ENCODE measurements around the gene ODAD4.

The ODAD4 gene

GRCh38 chr17:41942626-41943373, 12.4 kb downstream of the ODAD4 start:
- no peak for DNase-seq (ENCODE audit: low read depth)

- DNase-seq (ENCODE audit: low read depth): no peak
Measured at GRCh38 chr17:41943492-41943891, 13.1 kb downstream of the ODAD4 start.

GRCh38 chr17:41944943-41945342, 14.5 kb downstream of the ODAD4 start:
- DNase-seq (ENCODE audit: low read depth): no peak

DNA sequence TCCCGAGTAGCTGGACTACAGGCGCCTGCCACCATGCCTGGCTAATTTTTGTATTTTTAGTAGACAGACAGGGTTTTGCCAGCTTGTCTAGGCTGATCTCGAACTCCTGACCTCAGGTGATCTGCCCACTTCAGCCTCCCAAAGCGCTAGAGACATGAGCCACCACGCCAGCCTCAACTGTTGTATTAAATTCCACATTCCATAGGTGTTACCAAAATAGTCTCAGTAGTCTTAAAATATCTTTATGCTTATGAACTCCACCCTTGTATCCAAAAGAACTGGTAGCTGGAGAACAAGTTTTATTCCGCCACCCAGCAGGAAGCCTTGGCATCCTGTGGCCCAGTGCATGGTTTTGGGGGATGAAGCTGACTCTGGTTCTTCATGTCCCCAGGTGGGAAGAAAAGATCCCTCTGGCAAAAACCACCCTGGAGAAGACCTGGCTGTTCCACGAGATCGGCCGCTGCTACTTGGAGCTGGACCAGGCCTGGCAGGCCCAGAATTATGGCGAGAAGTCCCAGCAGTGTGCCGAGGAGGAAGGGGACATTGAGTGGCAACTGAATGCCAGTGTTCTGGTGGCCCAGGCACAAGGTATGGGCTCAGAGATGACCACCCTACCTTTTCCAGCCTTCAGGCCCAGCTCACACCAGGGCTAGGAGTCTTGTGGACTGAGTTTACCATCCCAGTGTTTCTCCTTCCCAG, 18.5 kb downstream of the ODAD4 start:
- DNase-seq (ENCODE audit: low read depth): no peak

GRCh38 chr17:41956522-41956921, 26.1 kb downstream of the ODAD4 start:
- DNase-seq (ENCODE audit: low read depth): no peak

DNA sequence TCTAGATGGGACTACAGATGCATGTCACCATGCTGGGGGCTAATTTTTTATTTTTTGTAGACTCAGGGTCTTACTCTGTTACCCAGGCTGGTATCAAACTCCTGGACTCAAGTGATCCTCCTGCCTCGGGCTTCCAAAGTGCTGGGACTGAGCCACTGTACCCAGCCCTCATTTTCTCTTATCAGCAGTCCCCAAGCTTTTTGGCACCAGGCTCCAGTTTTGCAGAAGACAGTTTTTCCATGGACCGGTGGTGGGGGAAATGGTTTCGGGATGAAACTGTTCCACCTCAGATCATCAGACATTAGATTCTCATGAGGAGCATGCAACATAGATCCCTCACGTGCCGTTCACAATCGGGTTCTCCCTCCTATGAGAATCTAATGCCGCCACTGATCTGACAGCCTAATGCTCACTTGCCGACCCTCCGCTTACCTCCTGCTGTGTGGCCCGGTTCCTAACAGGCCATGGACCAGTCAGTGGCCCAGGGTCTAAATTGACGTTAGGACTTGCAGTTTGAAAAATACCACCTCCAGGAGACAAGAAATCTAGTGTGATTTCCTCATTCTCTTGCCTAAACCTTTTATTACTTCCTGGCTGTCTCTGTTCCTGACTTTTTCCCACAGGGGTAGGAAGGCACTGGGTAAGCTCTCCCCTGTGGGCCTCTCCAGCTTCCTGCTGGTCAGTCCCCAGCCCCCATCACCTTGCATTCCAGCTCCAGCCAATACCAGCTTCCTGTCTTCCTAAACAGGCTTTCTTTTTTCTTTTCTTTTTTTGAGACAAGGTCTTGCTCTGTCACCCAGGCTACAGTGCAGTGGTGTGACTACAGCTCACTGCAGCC, 26.8 kb downstream of the ODAD4 start:
- no peak for DNase-seq (ENCODE audit: low read depth)

- no peak for DNase-seq (ENCODE audit: low read depth)
Measured at GRCh38 chr17:41957869-41958439, 27.5 kb downstream of the ODAD4 start.

DNA sequence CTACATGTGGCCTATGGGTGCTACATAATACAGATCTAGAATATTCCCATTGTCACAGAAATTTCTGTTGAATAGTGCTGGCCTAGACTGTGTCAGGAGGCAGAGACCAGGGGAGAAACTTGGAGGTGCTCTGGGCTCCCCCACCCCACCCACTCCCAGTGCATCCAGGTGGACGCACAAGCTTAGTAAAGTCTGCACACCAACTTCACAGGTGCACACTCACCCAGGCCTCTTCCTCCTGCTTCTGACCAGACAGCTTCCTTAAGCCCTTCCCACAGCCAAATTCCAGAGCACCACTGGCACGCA, 28.6 kb downstream of the ODAD4 start:
- no peak for DNase-seq (ENCODE audit: low read depth)

- peak; percentile 24 for DNase-seq (ENCODE audit: low read depth)
Measured at GRCh38 chr17:41959336-41960095, 29.1 kb downstream of the ODAD4 start.

GRCh38 chr17:41962111-41962510, 31.7 kb downstream of the ODAD4 start:
- DNase-seq (ENCODE audit: low read depth): no peak

GRCh38 chr17:41962768-41963434, 32.5 kb downstream of the ODAD4 start:
- DNase-seq (ENCODE audit: low read depth): peak; percentile 26

DNA sequence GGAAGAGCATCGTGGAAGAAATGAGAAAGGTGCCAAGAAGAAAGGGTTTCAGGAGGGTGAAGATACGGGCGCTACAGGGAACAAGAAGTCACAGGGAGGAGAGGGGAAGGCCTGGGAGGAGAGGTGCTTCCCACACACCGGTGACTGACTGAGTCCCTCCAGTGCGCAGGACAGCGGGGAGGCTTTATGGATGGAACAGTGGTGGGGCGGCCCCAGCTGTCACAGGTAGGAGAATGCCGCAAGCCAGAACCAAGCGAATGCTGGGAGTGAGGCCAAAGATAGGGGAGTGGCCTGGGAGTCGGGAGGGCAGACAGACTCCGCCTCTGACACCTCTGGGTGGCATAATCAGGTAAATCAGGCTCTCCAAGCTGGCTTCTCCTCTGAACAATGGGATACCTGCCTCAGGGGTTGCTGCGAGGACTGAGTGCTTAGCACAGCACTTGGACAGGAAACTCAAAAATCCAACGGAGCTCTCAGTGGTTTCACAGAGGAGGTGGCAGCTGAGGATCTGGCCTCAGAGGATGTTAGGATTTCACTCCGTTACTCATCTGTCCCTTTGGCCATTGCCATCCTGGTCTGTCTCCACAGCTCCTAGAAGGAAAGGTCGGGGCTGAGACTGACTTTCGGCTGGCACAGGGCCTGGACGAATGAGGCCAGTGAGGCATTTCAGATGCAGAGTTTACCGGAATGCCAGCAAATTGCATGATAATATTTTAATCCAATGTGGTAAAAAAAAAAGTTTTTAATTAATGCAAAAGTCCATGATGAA, 35.5 kb downstream of the ODAD4 start:
- peak; percentile 18 for DNase-seq (ENCODE audit: low read depth)

GRCh38 chr17:41966463-41967140, 36.2 kb downstream of the ODAD4 start, which contains the start of gene CNP:
Gene CNP (plus strand): TSS chr17:41966795. CDS start chr17:41966885, 90 bp downstream.
- peak; percentile 82 for DNase-seq (ENCODE audit: low read depth)

DNA sequence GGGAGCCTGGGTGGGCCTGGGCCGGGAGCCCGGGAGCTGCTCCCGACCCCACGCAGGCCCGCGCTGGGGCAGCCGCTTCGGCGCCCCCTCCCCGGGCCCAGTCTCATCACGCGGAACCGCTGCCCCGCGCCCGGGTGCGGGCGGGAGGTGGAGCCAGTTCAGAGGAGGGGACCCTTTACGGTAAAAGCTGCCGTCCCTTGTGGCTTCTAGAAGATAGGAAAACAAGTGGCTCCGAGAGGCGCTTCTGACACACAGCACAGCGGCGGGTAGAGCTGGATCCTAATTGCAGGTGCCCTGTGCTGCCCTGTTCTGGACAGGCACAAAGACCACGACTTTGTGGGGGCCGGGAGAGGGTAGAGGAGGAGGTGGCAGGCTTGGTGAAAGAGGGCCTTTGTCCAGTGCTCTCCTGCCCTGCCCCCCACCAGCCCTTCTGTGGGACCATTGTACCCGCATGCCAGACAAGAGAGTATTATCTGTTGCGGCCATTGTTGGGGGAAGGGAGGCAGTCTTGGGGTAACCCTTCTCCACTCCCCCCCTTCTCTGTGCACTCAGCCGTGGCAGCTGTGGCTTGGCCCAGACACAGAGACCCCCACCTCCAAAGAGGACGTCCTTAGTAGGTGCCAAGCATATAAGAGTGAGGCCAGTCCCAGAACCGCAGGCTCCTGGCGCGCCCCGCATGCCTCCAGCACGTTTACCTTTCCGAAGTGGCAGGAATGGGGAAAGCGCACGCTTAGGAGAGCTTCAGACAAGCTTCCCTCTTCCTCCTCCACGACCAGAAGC, 36.9 kb downstream of the ODAD4 start:
- DNase-seq (ENCODE audit: low read depth): no peak

DNA sequence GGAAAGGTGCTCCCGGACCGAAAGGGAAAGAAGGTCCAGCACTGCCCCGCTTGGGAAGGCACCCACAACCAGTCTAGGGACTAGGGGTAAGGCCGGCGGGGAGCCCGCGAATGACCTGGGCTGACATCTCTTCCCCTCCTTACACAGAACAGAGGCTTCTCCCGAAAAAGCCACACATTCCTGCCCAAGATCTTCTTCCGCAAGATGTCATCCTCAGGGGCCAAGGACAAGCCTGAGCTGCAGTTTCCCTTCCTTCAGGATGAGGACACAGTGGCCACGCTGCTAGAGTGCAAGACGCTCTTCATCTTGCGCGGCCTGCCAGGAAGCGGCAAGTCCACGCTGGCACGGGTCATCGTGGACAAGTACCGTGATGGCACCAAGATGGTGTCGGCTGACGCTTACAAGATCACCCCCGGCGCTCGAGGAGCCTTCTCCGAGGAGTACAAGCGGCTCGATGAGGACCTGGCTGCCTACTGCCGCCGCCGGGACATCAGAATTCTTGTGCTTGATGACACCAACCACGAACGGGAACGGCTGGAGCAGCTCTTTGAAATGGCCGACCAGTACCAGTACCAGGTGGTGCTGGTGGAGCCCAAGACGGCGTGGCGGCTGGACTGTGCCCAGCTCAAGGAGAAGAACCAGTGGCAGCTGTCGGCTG, 37.6 kb downstream of the ODAD4 start:
- DNase-seq (ENCODE audit: low read depth): no peak

DNA sequence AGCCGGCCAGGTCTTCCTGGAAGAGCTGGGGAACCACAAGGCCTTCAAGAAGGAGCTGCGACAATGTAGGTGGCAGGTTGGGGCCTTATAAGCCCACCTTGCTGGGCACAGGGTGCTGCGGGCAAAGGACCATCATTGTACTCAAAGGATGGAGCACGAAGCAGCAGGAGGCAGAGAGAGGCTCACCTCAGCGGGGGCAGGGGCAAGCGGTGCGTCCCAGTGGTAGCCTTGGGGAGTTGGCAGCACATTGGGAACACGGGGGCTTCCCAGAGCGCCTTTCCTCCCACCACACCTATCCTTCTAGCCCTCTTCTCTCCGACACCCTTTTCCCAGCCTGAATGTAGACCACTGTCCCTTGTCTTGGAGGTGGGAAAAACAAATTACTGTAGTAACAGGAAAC, 38.3 kb downstream of the ODAD4 start:
- no peak for DNase-seq (ENCODE audit: low read depth)

- DNase-seq (ENCODE audit: low read depth): no peak
Measured at GRCh38 chr17:41970901-41971331, 40.5 kb downstream of the ODAD4 start.
